Dendritic cell treated with granulocyte-macrophage colony-stimulating factor and Interleukin-4, amounts not matched to agents 40 ng/mL and 50 ng/mL, for 4 days (primary cell): ENCODE measurements around the gene RNLS.

Source experiments
- H3K27ac Mint-ChIP-seq: one replicate; pipeline ENCODE4 v1.8.0; 2022; ENCODE audit warnings: mild to moderate bottlenecking, mixed read lengths
- H3K27me3 Mint-ChIP-seq: one replicate; pipeline ENCODE4 v1.8.0; 2022; ENCODE audit warnings: mild to moderate bottlenecking, mixed read lengths
- H3K36me3 Mint-ChIP-seq: one replicate; pipeline ENCODE4 v1.8.0; 2022; ENCODE audit warnings: low read depth, mixed read lengths
- H3K4me1 Mint-ChIP-seq: one replicate; pipeline ENCODE4 v1.8.0; 2022; ENCODE audit warnings: low read depth, mixed read lengths
- H3K4me3 Mint-ChIP-seq: one replicate; pipeline ENCODE4 v1.8.0; 2022; ENCODE audit warnings: mild to moderate bottlenecking, moderate library complexity, mixed read lengths
- H3K9me3 Mint-ChIP-seq: one replicate; pipeline ENCODE4 v1.8.0; 2022; ENCODE audit warnings: mixed read lengths
- intact Hi-C: fragments of 100-400 bp; cut with micrococcal nuclease; formaldehyde crosslinking; loops from one replicate; pipeline ENCODE4 v1.15.0; 2022

The RNLS gene

DNA sequence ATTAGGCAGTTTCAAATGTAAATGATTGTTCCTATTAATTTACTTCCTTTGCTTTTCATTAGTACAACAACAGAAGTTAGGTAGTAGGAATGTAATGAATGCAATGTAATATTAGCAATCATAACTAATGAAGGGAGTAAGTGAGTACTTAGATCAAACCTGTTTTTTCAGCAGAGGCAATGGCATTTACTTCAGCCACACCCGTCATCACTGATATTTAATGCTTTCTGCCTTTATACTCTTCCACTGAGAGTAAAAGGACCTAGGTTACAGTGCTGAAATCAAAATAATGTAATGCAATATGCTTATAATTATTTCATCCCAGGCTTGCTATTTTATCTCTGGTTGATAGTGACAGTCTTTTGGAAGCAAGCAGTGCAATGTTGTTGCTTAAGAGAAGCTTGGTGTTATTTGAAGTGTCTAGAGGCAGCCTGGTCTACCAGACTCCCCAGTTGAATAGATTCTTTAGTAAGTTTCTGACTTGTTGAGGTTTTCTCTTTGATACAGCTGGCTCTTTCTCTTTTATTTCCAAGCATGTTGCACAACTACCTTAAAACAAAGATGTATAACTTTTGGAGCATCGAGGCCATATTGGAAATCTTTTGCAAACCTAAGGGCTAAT lies 149.4 kb downstream of the RNLS start:
- no peaks in the 10 kb centered on the region for H3K27me3 Mint-ChIP-seq

GRCh38 chr10:88431103-88431502 lies 152.0 kb downstream of the RNLS start:
- peaks cover 6% of the 10 kb centered on the region for H3K9me3 Mint-ChIP-seq
- H3K27ac Mint-ChIP-seq: no peak overlapping the region
- intact Hi-C loops: no loop called here
- no peaks in the 10 kb centered on the region for H3K27me3 Mint-ChIP-seq
- H3K4me1 Mint-ChIP-seq: no peaks in the 10 kb centered on the region
- no peaks in the 10 kb centered on the region for H3K36me3 Mint-ChIP-seq
- no peak overlapping the region for H3K4me3 Mint-ChIP-seq

More for the DNA sequence above, 149.4 kb downstream of the RNLS start:
- Mint-ChIP-seq H3K4me3 (no peak overlapping the region), H3K4me1 (no peaks in the 10 kb centered on the region), H3K36me3 (no peaks in the 10 kb centered on the region), H3K27ac (no peak overlapping the region), H3K9me3 (peaks cover 6% of the 10 kb centered on the region)
- intact Hi-C loops: no loop called here

- Mint-ChIP-seq H3K4me1 (no peaks in the 10 kb centered on the region), H3K36me3 (no peaks in the 10 kb centered on the region), H3K9me3 (peaks cover 6% of the 10 kb centered on the region), H3K4me3 (no peak overlapping the region), H3K27ac (no peak overlapping the region), H3K27me3 (no peaks in the 10 kb centered on the region)
- intact Hi-C loops: no loop called here
These were observed 154.1 kb downstream of the RNLS start for GRCh38 chr10:88428976-88429375.

DNA sequence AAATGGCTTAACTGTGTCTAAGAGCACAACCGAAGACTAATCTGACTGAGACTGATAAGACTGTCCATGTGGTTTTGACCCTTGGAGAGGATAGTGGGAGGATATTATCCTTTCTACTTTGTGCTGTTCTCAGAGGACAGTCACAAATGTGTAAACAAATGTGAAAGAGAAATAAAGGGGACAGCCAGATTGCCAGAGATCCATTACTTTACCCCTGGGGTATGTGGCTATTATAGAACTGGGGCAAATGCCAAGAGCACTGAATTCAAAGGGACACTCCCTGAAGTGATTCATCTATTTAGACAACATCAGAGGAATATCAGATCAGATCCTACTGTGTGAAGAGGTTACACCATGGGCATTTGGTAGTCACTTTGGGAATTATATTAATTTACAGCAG lies 154.7 kb downstream of the RNLS start:
- no peak overlapping the region for H3K27ac Mint-ChIP-seq
- H3K36me3 Mint-ChIP-seq: no peaks in the 10 kb centered on the region
- H3K4me1 Mint-ChIP-seq: no peaks in the 10 kb centered on the region
- intact Hi-C loops: no loop called here
- H3K27me3 Mint-ChIP-seq: no peaks in the 10 kb centered on the region
- no peak overlapping the region for H3K4me3 Mint-ChIP-seq
- H3K9me3 Mint-ChIP-seq: peaks cover 6% of the 10 kb centered on the region

DNA sequence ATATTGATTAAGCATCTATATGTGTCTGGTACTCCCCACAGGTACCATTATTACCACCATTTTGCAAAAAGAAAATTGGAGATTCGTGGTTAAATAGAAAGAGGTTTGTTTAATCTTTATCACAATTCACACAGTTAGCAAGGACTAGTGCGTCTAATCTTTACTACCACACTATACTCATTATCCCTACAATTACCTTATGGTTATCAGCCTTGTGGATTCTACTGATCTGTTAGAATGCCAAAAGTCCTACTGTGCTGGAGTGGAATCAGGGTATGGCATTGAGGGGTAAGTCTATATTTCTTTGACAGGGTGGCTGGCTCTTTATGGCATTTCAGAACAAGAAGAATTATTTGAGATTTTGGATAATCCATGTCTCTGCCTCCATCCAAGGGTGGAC lies 156.1 kb downstream of the RNLS start:
- H3K27me3 Mint-ChIP-seq: no peaks in the 10 kb centered on the region
- no peaks in the 10 kb centered on the region for H3K9me3 Mint-ChIP-seq
- H3K27ac Mint-ChIP-seq: no peak overlapping the region
- no peak overlapping the region for H3K4me3 Mint-ChIP-seq
- H3K36me3 Mint-ChIP-seq: no peaks in the 10 kb centered on the region
- H3K4me1 Mint-ChIP-seq: no peaks in the 10 kb centered on the region
- intact Hi-C loops: no loop called here

DNA sequence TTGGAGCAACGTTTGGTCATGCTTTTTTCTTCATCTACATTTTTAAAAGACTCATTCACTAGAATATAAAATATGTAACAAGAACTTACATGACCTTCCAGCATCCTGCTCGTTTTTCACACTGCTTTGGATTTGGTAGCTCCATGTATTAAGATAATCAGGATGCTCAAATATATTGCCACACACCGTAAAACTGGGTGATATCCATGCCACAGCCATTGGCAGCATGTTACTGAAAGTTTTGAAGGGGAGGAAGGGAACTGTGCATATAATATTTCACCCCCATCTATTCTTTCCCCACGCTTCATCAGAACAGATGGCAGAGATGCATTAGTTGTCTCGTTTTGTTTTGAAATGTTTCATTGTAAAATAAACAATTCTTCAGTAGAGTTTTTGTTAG lies 158.2 kb downstream of the RNLS start:
- Mint-ChIP-seq H3K27ac (no peak overlapping the region), H3K4me3 (no peak overlapping the region), H3K9me3 (no peaks in the 10 kb centered on the region), H3K27me3 (no peaks in the 10 kb centered on the region), H3K4me1 (no peaks in the 10 kb centered on the region), H3K36me3 (no peaks in the 10 kb centered on the region)
- intact Hi-C loops: no loop called here

GRCh38 chr10:88423732-88424131 lies 159.4 kb downstream of the RNLS start:
- Mint-ChIP-seq H3K36me3 (no peaks in the 10 kb centered on the region), H3K27me3 (no peaks in the 10 kb centered on the region), H3K4me3 (no peak overlapping the region), H3K9me3 (no peaks in the 10 kb centered on the region), H3K4me1 (no peaks in the 10 kb centered on the region), H3K27ac (no peak overlapping the region)
- intact Hi-C loops: no loop called here

- no peaks in the 10 kb centered on the region for H3K4me1 Mint-ChIP-seq
- intact Hi-C loops: no loop called here
- H3K36me3 Mint-ChIP-seq: no peaks in the 10 kb centered on the region
- no peak overlapping the region for H3K27ac Mint-ChIP-seq
- H3K9me3 Mint-ChIP-seq: no peaks in the 10 kb centered on the region
- H3K4me3 Mint-ChIP-seq: no peak overlapping the region
- no peaks in the 10 kb centered on the region for H3K27me3 Mint-ChIP-seq
These were observed 161.5 kb downstream of the RNLS start for GRCh38 chr10:88421590-88421989.

- Mint-ChIP-seq H3K27ac (no peak overlapping the region), H3K27me3 (no peaks in the 10 kb centered on the region), H3K9me3 (no peaks in the 10 kb centered on the region), H3K4me3 (no peak overlapping the region), H3K4me1 (peaks cover 6% of the 10 kb centered on the region), H3K36me3 (no peaks in the 10 kb centered on the region)
- intact Hi-C loops: no loop called here
These were observed 164.2 kb downstream of the RNLS start for GRCh38 chr10:88418871-88419270.

DNA sequence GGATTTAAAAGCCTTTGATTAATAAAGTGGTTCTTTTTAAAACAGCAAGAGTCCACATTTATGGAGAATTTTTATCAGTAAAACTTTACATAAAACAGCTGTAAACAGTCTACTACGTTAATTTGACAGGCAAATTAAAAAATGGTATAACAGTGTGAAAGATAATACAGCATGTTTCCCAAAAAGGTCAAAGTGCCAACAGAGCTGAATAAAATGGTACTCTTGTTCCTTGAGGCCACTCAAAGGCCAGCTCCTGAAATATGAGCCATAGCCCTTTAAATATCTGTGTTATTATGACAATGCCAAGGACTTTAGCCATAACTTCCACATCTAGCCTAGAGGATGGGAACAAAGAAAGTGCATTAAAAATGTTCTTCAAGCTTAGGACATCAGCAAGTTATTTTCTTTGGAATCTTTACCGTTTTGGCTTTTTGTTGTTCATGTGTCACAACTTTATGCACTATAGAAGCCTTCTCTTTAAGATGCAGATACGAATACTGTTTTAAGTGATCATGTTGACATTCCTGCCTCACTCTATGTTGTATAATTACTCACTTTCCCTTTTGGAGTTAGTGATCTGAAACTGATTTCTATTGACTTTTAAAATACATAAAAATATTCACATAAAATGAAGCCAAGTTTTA lies 165.6 kb downstream of the RNLS start:
- Mint-ChIP-seq H3K27me3 (no peaks in the 10 kb centered on the region), H3K4me3 (no peak overlapping the region), H3K9me3 (no peaks in the 10 kb centered on the region), H3K27ac (no peak overlapping the region), H3K4me1 (peaks cover 6% of the 10 kb centered on the region), H3K36me3 (no peaks in the 10 kb centered on the region)
- intact Hi-C loops: no loop called here

DNA sequence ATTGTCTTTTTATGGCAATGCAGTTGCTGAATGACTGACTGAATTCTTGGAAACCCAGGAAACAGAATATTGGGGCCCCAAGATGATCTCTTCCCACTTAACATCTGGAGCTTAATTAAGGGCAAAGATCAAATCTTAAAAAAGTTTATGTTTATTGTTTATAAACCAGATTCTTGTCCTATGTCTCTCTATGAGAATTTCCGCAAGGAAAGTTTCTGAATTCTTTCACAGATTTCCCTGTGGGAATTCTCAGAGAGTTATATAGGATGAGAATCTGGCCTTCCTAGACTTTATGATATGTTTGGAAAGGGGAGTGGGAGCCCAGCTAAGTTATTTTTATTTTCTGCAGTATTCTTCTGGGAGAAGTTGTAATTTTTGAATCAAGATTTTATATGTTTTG lies 166.3 kb downstream of the RNLS start:
- Mint-ChIP-seq H3K4me3 (no peak overlapping the region), H3K27me3 (no peaks in the 10 kb centered on the region), H3K4me1 (peaks cover 6% of the 10 kb centered on the region), H3K27ac (no peak overlapping the region), H3K9me3 (no peaks in the 10 kb centered on the region), H3K36me3 (no peaks in the 10 kb centered on the region)
- intact Hi-C loops: no loop called here

- Mint-ChIP-seq H3K36me3 (no peaks in the 10 kb centered on the region), H3K4me3 (no peak overlapping the region), H3K27ac (no peak overlapping the region), H3K9me3 (no peaks in the 10 kb centered on the region), H3K4me1 (peaks cover 6% of the 10 kb centered on the region), H3K27me3 (no peaks in the 10 kb centered on the region)
- intact Hi-C loops: no loop called here
These were observed 167.5 kb downstream of the RNLS start for GRCh38 chr10:88415533-88416130.

DNA sequence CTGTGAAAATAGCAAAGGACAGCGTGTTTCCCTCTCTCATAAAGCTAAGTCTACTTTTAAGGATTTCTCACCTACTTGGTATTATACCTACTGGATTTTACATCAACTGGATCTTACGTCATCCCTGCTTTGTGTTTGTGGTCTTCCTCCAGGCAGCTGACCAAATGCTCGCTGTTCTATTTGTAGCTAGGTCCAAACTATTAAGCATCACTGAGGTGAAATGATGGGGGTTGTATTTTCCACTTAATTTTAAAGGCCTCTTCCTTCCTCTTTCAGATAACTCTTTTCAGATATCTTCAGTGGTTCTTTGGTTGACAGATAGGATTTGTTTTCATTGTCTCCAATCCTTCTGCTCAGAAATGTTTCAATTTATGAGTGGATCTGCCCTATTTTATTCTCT lies 169.7 kb downstream of the RNLS start:
- no peak overlapping the region for H3K4me3 Mint-ChIP-seq
- intact Hi-C loops: no loop called here
- H3K4me1 Mint-ChIP-seq: peaks cover 7% of the 10 kb centered on the region
- H3K36me3 Mint-ChIP-seq: no peaks in the 10 kb centered on the region
- H3K27me3 Mint-ChIP-seq: no peaks in the 10 kb centered on the region
- H3K9me3 Mint-ChIP-seq: no peaks in the 10 kb centered on the region
- no peak overlapping the region for H3K27ac Mint-ChIP-seq

- intact Hi-C loops: no loop called here
- no peaks in the 10 kb centered on the region for H3K27me3 Mint-ChIP-seq
- peaks cover 4% of the 10 kb centered on the region for H3K9me3 Mint-ChIP-seq
- H3K4me1 Mint-ChIP-seq: peaks cover 13% of the 10 kb centered on the region
- H3K4me3 Mint-ChIP-seq: no peak overlapping the region
- H3K27ac Mint-ChIP-seq: no peak overlapping the region
- H3K36me3 Mint-ChIP-seq: no peaks in the 10 kb centered on the region
These were observed 171.3 kb downstream of the RNLS start for GRCh38 chr10:88411772-88412349.
